H1 (cell line): ENCODE measurements around the gene BRD9. TPM values are rescaled to one million over a fixed set of nuclear protein-coding genes. Genes with fewer than 3 reads are reported as not detected.

Experiments
- CTCF ChIA-PET: fragments of 300-600 bp; sonication (Branson Sonifier 250); formaldehyde crosslinking; loops from one replicate; lab custom pipeline; 2021; ENCODE audit not compliant: partially characterized antibody; lab: Charles Lee
- POLR2A ChIA-PET: fragments of 300-600 bp; sonication (Branson Sonifier 250); formaldehyde crosslinking; loops from one replicate; lab custom pipeline; 2021; ENCODE audit warnings: inconsistent platforms; ENCODE audit not compliant: partially characterized antibody; lab: Charles Lee
- DNase-seq, 2 experiments: peaks; one replicate each; pipeline versions ENCODE4 v3.0.0 to v3.0.0-alpha.2; 2010 to 2022; ENCODE audit warnings: low spot score in 2 of 2, low read depth in 1 of 2, mixed read lengths in 1 of 2
- FAIRE-seq: peaks from 2 replicates; lab custom pipeline; 2011; peaks lifted over from hg19 to GRCh38; lab: Jason Lieb, UNC
- H2AFZ ChIP-seq: 2 replicates; pipeline ENCODE4 v1.8.1; 2012; ENCODE audit warnings: low read length, inconsistent platforms
- H2AK5ac ChIP-seq: 2 replicates; pipeline ENCODE4 v1.6.1; 2013; ENCODE audit warnings: low read depth, low read length
- H2BK120ac ChIP-seq: replicated peaks from 2 replicates; pipeline ENCODE3; 2013; ENCODE audit warnings: low read depth, low read length, inconsistent platforms
- H2BK12ac ChIP-seq: 2 replicates; pipeline ENCODE4 v1.6.1; 2013; ENCODE audit warnings: low read depth, low read length
- H2BK15ac ChIP-seq: 2 replicates; pipeline ENCODE4 v1.6.1; 2013; ENCODE audit warnings: low read length
- H2BK20ac ChIP-seq: 2 replicates; pipeline ENCODE4 v1.6.1; 2013; ENCODE audit warnings: low read length
- H2BK5ac ChIP-seq: 2 replicates; pipeline ENCODE4 v1.6.1; 2013; ENCODE audit warnings: low read depth, low read length
- H3K14ac ChIP-seq: 2 replicates; pipeline ENCODE4 v1.6.1; 2013; ENCODE audit warnings: inconsistent platforms; ENCODE audit not compliant: insufficient read length
- H3K18ac ChIP-seq: 2 replicates; pipeline ENCODE4 v1.6.1; 2013; ENCODE audit warnings: low read length; ENCODE audit errors: extremely low read depth
- H3K23ac ChIP-seq: 2 replicates; pipeline ENCODE4 v1.6.1; 2013; ENCODE audit warnings: inconsistent platforms; ENCODE audit not compliant: insufficient read length
- H3K23me2 ChIP-seq: 2 replicates; pipeline ENCODE4 v1.6.1; 2013; ENCODE audit warnings: low read depth, low read length
- H3K27ac ChIP-seq: 2 replicates; pipeline ENCODE4 v1.6.1; 2011; ENCODE audit warnings: low read depth, low read length, inconsistent platforms
- H3K27me3 ChIP-seq, 4 experiments: replicated peaks in 1 of 4; 1 replicate in 1 of 4; 2 replicates in 3 of 4; pipeline versions ENCODE4 v1.6.1 to v1.8.1; 2011 to 2013; ENCODE audit warnings: low read length in 3 of 4, mild to moderate bottlenecking in 3 of 4, inconsistent platforms in 2 of 4, mixed read lengths in 2 of 4, moderate library complexity in 1 of 4; ENCODE audit not compliant: control insufficient read depth in 3 of 4, insufficient read depth in 3 of 4; ENCODE audit errors: extremely low read depth in 1 of 4
- H3K36me3 ChIP-seq, 4 experiments: 2 replicates each; pipeline versions ENCODE4 v1.6.1 to v1.8.1; 2011 to 2013; ENCODE audit warnings: mild to moderate bottlenecking in 4 of 4, low read length in 3 of 4, moderate library complexity in 2 of 4, control low read depth in 1 of 4, inconsistent platforms in 1 of 4; ENCODE audit not compliant: insufficient read depth in 4 of 4, control insufficient read depth in 2 of 4
- H3K4ac ChIP-seq: replicated peaks from 2 replicates; pipeline ENCODE3; 2013; ENCODE audit warnings: low read length, low read depth, mixed read lengths, inconsistent platforms; ENCODE audit not compliant: insufficient read length
- H3K4me1 ChIP-seq, 4 experiments: replicated peaks in 1 of 4; 1 replicate in 1 of 4; 2 replicates in 3 of 4; pipeline versions ENCODE4 v1.6.1 to v1.8.1; 2011 to 2013; ENCODE audit warnings: low read length in 3 of 4, inconsistent platforms in 2 of 4, mixed read lengths in 1 of 4; ENCODE audit not compliant: insufficient read depth in 4 of 4, control insufficient read depth in 3 of 4
- H3K4me2 ChIP-seq, 2 experiments: 2 replicates each; pipeline versions ENCODE4 v1.6.1 to v1.8.1; 2011 to 2013; ENCODE audit warnings: low read depth in 2 of 2, low read length in 2 of 2, control low read depth in 1 of 2, inconsistent platforms in 1 of 2, mild to moderate bottlenecking in 1 of 2; ENCODE audit not compliant: insufficient read depth in 1 of 2
- H3K4me3 ChIP-seq, 4 experiments: fragments of 200-600, 300-600 bp in 1 of 4; sonication (generic), shearing (Covaris generic), sonication (Bioruptor Twin) in 1 of 4; 2 replicates each; pipeline versions ENCODE4 v1.5.1 to v1.8.1; 2011 to 2016; ENCODE audit warnings: low read length in 4 of 4, low read depth in 3 of 4, control low read depth in 2 of 4, inconsistent platforms in 2 of 4, mild to moderate bottlenecking in 2 of 4, mixed read lengths in 1 of 4, moderate library complexity in 1 of 4; ENCODE audit not compliant: insufficient read depth in 2 of 4; ENCODE audit errors: extremely low read depth in 1 of 4
- H3K56ac ChIP-seq: replicated peaks from 2 replicates; pipeline ENCODE3; 2013; ENCODE audit warnings: low read depth, mild to moderate bottlenecking, mixed read lengths, low read length, inconsistent platforms; ENCODE audit not compliant: insufficient read length
- H3K79me1 ChIP-seq: 2 replicates; pipeline ENCODE4 v1.6.1; 2013; ENCODE audit warnings: low read depth, low read length, control low read depth
- H3K79me2 ChIP-seq, 2 experiments: 2 replicates each; pipeline versions ENCODE4 v1.6.1 to v1.8.1; 2012 to 2013; ENCODE audit warnings: low read length in 2 of 2, mild to moderate bottlenecking in 2 of 2, inconsistent platforms in 1 of 2; ENCODE audit not compliant: insufficient read depth in 2 of 2, control insufficient read depth in 1 of 2
- H3K9ac ChIP-seq, 4 experiments: replicated peaks in 1 of 4; 1 replicate in 1 of 4; 2 replicates in 3 of 4; pipeline versions ENCODE4 v1.6.1 to v1.8.1; 2011 to 2013; ENCODE audit warnings: low read depth in 3 of 4, low read length in 3 of 4, control low read depth in 2 of 4, mild to moderate bottlenecking in 2 of 4, moderate library complexity in 2 of 4, inconsistent platforms in 1 of 4; ENCODE audit errors: extremely low read depth in 1 of 4
- H3K9me3 ChIP-seq, 2 experiments: 2 replicates each; pipeline versions ENCODE4 v1.6.1 to v1.8.1; 2012 to 2013; ENCODE audit warnings: mild to moderate bottlenecking in 2 of 2, moderate library complexity in 2 of 2, control low read depth in 1 of 2, inconsistent platforms in 1 of 2, low read depth in 1 of 2, low read length in 1 of 2, mixed read lengths in 1 of 2; ENCODE audit not compliant: insufficient read depth in 2 of 2
- H4K20me1 ChIP-seq, 2 experiments: replicated peaks in 1 of 2; 2 replicates each; pipeline versions ENCODE3 to v1.8.1; 2011 to 2013; ENCODE audit warnings: inconsistent platforms in 2 of 2, low read length in 2 of 2, mild to moderate bottlenecking in 1 of 2; ENCODE audit not compliant: insufficient read depth in 2 of 2, control insufficient read depth in 1 of 2
- H4K5ac ChIP-seq: 2 replicates; pipeline ENCODE4 v1.6.1; 2013; ENCODE audit warnings: low read length, low read depth, mixed read lengths, inconsistent platforms; ENCODE audit not compliant: insufficient read length
- H4K8ac ChIP-seq: 2 replicates; pipeline ENCODE4 v1.8.0; 2013; ENCODE audit warnings: mild to moderate bottlenecking, moderate library complexity, low read length, inconsistent platforms; ENCODE audit not compliant: insufficient read depth; ENCODE audit errors: extremely low read depth
- H4K91ac ChIP-seq: replicated peaks from 2 replicates; pipeline ENCODE3; 2013; ENCODE audit warnings: low read length, mixed read lengths, inconsistent platforms; ENCODE audit not compliant: insufficient read length
- ASH2L ChIP-seq: fragments of 200-600, 300-600 bp; sonication (generic); IDR thresholded peaks from one replicate; pipeline ENCODE4 v1.7.1; 2017; ENCODE audit warnings: low read length
- ATF2 ChIP-seq: IDR thresholded peaks from 2 replicates; pipeline ENCODE4 v1.6.1; 2012; ENCODE audit warnings: low read length, inconsistent platforms
- CBX5 ChIP-seq: fragments of 300-800, 300-1000 bp; sonication (generic); IDR thresholded peaks from 2 replicates; pipeline ENCODE4 v1.7.1; 2016; ENCODE audit warnings: antibody characterized with exemption, low read length, low read depth
- CHD1 ChIP-seq: IDR thresholded peaks from 2 replicates; pipeline ENCODE4 v1.6.1; 2012; ENCODE audit warnings: low read depth, low read length, improper control_type of control experiment
- EP300 ChIP-seq, 2 experiments: IDR thresholded peaks; 1 replicate in 1 of 2; 2 replicates in 1 of 2; pipeline ENCODE4 v1.6.1; 2011 to 2012; ENCODE audit warnings: low read depth in 2 of 2, low read length in 2 of 2, mild to moderate bottlenecking in 2 of 2, borderline replicate concordance in 1 of 2, inconsistent platforms in 1 of 2, moderate library complexity in 1 of 2
- JUN ChIP-seq: IDR thresholded peaks from 2 replicates; pipeline ENCODE4 v1.6.1; 2011; ENCODE audit warnings: low read depth, mild to moderate bottlenecking, improper control_type of control experiment, low read length
- JUND ChIP-seq: IDR thresholded peaks from 2 replicates; pipeline ENCODE4 v1.6.1; 2011; ENCODE audit warnings: mild to moderate bottlenecking, improper control_type of control experiment, low read length
- NANOG ChIP-seq: IDR thresholded peaks from 2 replicates; pipeline ENCODE4 v1.6.1; 2011; ENCODE audit warnings: low read length, low read depth, mild to moderate bottlenecking, inconsistent platforms; ENCODE audit not compliant: insufficient read depth, poor library complexity, severe bottlenecking
- PHF8 ChIP-seq: fragments of 200-600 bp; sonication (generic); conservative IDR thresholded peaks from 2 replicates; pipeline ENCODE4 v1.7.1; 2012; ENCODE audit warnings: low read depth, mild to moderate bottlenecking, inconsistent platforms, low read length, moderate library complexity
- RBBP5 ChIP-seq: IDR thresholded peaks from 2 replicates; pipeline ENCODE4 v1.7.1; 2012; ENCODE audit warnings: low read depth, mild to moderate bottlenecking, inconsistent platforms, low read length, moderate library complexity, borderline replicate concordance
- TBP ChIP-seq: IDR thresholded peaks from 2 replicates; pipeline ENCODE4 v1.6.1; 2011; ENCODE audit warnings: low read depth, low read length, improper control_type of control experiment
- TEAD4 ChIP-seq: IDR thresholded peaks from 2 replicates; pipeline ENCODE4 v1.6.1; 2012; ENCODE audit warnings: low read depth, low read length, inconsistent platforms, mixed read lengths
- WGBS, 2 experiments: shearing (Covaris generic) in 1 of 2; methylation state at CpG; one replicate each; pipeline versions ENCODE4 v1.1.6 to v1.1.7; 2013 to 2015; ENCODE audit warnings: low lambda C conversion rate in 2 of 2, mixed read lengths in 2 of 2, inconsistent platforms in 1 of 2, low coverage in 1 of 2, missing lambda C conversion rate in 1 of 2; ENCODE audit not compliant: insufficient replicate concordance in 2 of 2, insufficient coverage in 1 of 2, insufficient read length in 1 of 2; ENCODE audit errors: extremely low coverage in 1 of 2, missing lambda C conversion rate in 1 of 2; 5-methylcytosine and 5-hydroxymethylcytosine counted together
- polyA plus RNA-seq, 7 experiments: library from polyadenylated mRNA; depleted of rRNA in 3 of 7; stranded (reverse) in 5 of 7; unstranded in 2 of 7; fragments of >200 nt in 5 of 7; fragments of 200-250 nt in 2 of 7; gene quantifications; 1 replicate in 5 of 7; 2 replicates in 1 of 7; 4 replicates in 1 of 7; pipeline versions ENCODE4 v1.2.1 to v1.2.3, GENCODE V29; 2011 to 2013; ENCODE audit warnings: missing spikeins in 2 of 7, mixed read lengths in 2 of 7
- total RNA-seq: library from RNA; stranded (reverse); fragmentation: NEBNext Ultra II Directional; extraction: Animal tissue kit (Norgen Biotek cat#: 25700); gene quantifications from 2 replicates; pipeline ENCODE4 v1.2.1, GENCODE V29; 2021

The BRD9 gene
- total and polyA plus RNA-seq, 2 of the 8 experiments (the other 6 are each of a cell fraction or from before 2014, with no cell fraction given) = 9.3 to 49.4 TPM

GRCh38 chr5:930866-931265, 38.3 kb upstream of the BRD9 start:
- Histone ChIP-seq H3K79me1 (no peaks in the 10 kb centered on the region), H3K23ac (no peak overlapping the region), H2BK120ac (no peak overlapping the region), H3K56ac (no peak overlapping the region), H4K20me1 (no peaks in the 10 kb centered on the region), H3K27me3 (peaks cover 3 to 15% (median 15%) of the 10 kb centered on the region in 4 experiments), H3K14ac (no peak overlapping the region), H2AK5ac (no peak overlapping the region), H3K4me3 (no peak overlapping the region), H2AFZ (no peak overlapping the region), H4K5ac (no peak overlapping the region), H3K4me2 (no peak overlapping the region), H3K4ac (no peak overlapping the region), H4K91ac (no peak overlapping the region), H3K9me3 (no peaks in the 10 kb centered on the region), H3K23me2 (peaks cover 7% of the 10 kb centered on the region; the same call in 1 of the 2 replicates), H3K4me1 (peaks cover 0 to 4% (median 3%) of the 10 kb centered on the region in 4 experiments; a peak in 3 of 7 replicates), H2BK20ac (no peak overlapping the region), H3K36me3 (no peaks in the 10 kb centered on the region), H3K79me2 (no peaks in the 10 kb centered on the region), H3K18ac (no peak overlapping the region), H3K9ac (no peak overlapping the region), H4K8ac (no peak overlapping the region), H2BK15ac (no peak overlapping the region), H2BK12ac (no peak overlapping the region), H2BK5ac (no peak overlapping the region), H3K27ac (no peak overlapping the region)
- CTCF ChIA-PET = interaction anchor here (0.8 to 4.9 kb wide), 10 partner anchors 18 to 272 kb away, joined by 3 to 20 read pairs (median 5); partner anchors contain the start of gene NKD2
- FAIRE-seq (no peak), DNase-seq (no peak)
- 91% methylated on average over 8 of the region's 8 CpGs; no CpG with 5 or more reads in 1 of the 2 experiments for WGBS, 2 experiments
- POLR2A ChIA-PET = interaction anchor here (1.1 to 1.7 kb wide), 2 partner anchors 15 to 76 kb away, joined by 3 to 8 read pairs; no protein-coding TSS in a partner anchor
- TF ChIP-seq JUND (no peak), NANOG (no peak), CBX5 (no peak), RBBP5 (no peak), ASH2L (no peak), EP300 (IDR thresholded peaks at IDR 0.05; ENCODE audit: borderline replicate concordance in 1 of 2, low read depth in 2 of 2, low read length in 2 of 2) (no peak), CHD1 (no peak), JUN (no peak), TEAD4 (no peak), ATF2 (no peak), TBP (no peak), PHF8 (no peak)
